HCT116 (cell line): Measurements from ENCODE around the gene CELF1. TPM values are rescaled to one million over a fixed set of nuclear protein-coding genes. Genes with fewer than 3 reads are reported as not detected.

Source experiments
- ATAC-seq: fragments of 200-7000 bp; cut with Tn5 transposase; 2 replicates; pipeline ENCODE4 v1.9.1; 2020; ENCODE audit warnings: mild to moderate bottlenecking, moderate library complexity
- BruUV-seq: library from RNA; stranded (reverse); fragments of 400-500 nt; replicated peaks from 2 replicates; lab custom pipeline; 2021; lab: Mats Ljungman, UMichigan
- CTCF ChIA-PET: fragments of 300-600 bp; sonication (Branson Sonifier 250); formaldehyde crosslinking; loops from one replicate; lab custom pipeline; 2021; ENCODE audit warnings: antibody characterized with exemption; lab: Charles Lee
- POLR2A ChIA-PET: fragments of 300-600, 350-600 bp; sonication (Branson Sonifier 250); formaldehyde crosslinking; loops from one replicate; lab custom pipeline; 2021; ENCODE audit warnings: antibody characterized with exemption; lab: Charles Lee
- RAD21 ChIA-PET, 2 experiments: fragments of 300-600 bp; sonication (Branson Sonifier 250); formaldehyde crosslinking; loops; one replicate each; lab custom pipeline; 2023; ENCODE audit warnings: low total read pairs in 2 of 2; ENCODE audit not compliant: uncharacterized antibody in 2 of 2, unreplicated experiment in 2 of 2, low non-redundant PET in 1 of 2; lab: Charles Lee
- DNase-seq: peaks from one replicate; pipeline ENCODE4 v3.0.0-alpha.2; 2010; ENCODE audit warnings: low read depth, low spot score
- H2AFZ ChIP-seq: fragments of 200-600 bp; shearing (Covaris generic), sonication (generic); 2 replicates; pipeline ENCODE4 v1.6.1; 2017; ENCODE audit warnings: low read depth, mixed run types, mixed read lengths, antibody characterized with exemption, low read length; ENCODE audit not compliant: poor library complexity, severe bottlenecking
- H3K27ac ChIP-seq: 2 replicates; pipeline ENCODE4 v1.5.1; 2012; ENCODE audit warnings: low read depth, low read length
- H3K27me3 ChIP-seq: fragments of 200-600 bp; sonication (generic); 2 replicates; pipeline ENCODE4 v1.6.1; 2016; ENCODE audit warnings: mixed run types, low read length, mixed read lengths; ENCODE audit not compliant: insufficient read depth
- H3K36me3 ChIP-seq, 2 experiments: fragments of 200-500 bp in 1 of 2; fragments of 200-600 bp in 1 of 2; sonication (Bioruptor generic) in 1 of 2; sonication (generic) in 1 of 2; 2 replicates each; pipeline versions ENCODE4 v1.5.1 to v1.6.1; 2014 to 2016; ENCODE audit warnings: low read length in 2 of 2, inconsistent platforms in 1 of 2, mixed read lengths in 1 of 2, mixed run types in 1 of 2; ENCODE audit not compliant: insufficient read depth in 2 of 2, control insufficient read depth in 1 of 2
- H3K4me1 ChIP-seq, 2 experiments: fragments of 200-600 bp in 1 of 2; sonication (generic) in 1 of 2; 2 replicates each; pipeline versions ENCODE4 v1.5.1 to v1.6.1; 2012 to 2017; ENCODE audit warnings: low read length in 2 of 2, inconsistent platforms in 1 of 2, mild to moderate bottlenecking in 1 of 2, mixed read lengths in 1 of 2, mixed run types in 1 of 2, moderate library complexity in 1 of 2; ENCODE audit not compliant: insufficient read depth in 2 of 2, control insufficient read depth in 1 of 2
- H3K4me2 ChIP-seq: fragments of 200-600 bp; sonication (generic); 2 replicates; pipeline ENCODE4 v1.6.1; 2017; ENCODE audit warnings: mixed run types, low read length, mixed read lengths
- H3K4me3 ChIP-seq, 2 experiments: fragments of 200-600 bp in 1 of 2; sonication (generic) in 1 of 2; replicated peaks in 1 of 2; 2 replicates each; pipeline ENCODE4 v1.5.1; 2011 to 2016; ENCODE audit warnings: low read length in 2 of 2, control low read depth in 1 of 2, low read depth in 1 of 2, mild to moderate bottlenecking in 1 of 2, mixed read lengths in 1 of 2, mixed run types in 1 of 2
- H3K79me2 ChIP-seq: fragments of 200-600 bp; sonication (generic); 2 replicates; pipeline ENCODE4 v1.6.1; 2017; ENCODE audit warnings: mild to moderate bottlenecking, mixed run types, low read length, moderate library complexity, mixed read lengths; ENCODE audit not compliant: insufficient read depth
- H3K9ac ChIP-seq: fragments of 200-600 bp; sonication (generic); 2 replicates; pipeline ENCODE4 v1.6.1; 2016; ENCODE audit warnings: low read length, mixed read lengths
- H3K9me2 ChIP-seq: fragments of 200-600 bp; sonication (generic), shearing (Covaris generic); 2 replicates; pipeline ENCODE4 v1.6.1; 2017; ENCODE audit warnings: mixed run types, mild to moderate bottlenecking, moderate library complexity; ENCODE audit not compliant: insufficient read depth
- H3K9me3 ChIP-seq, 2 experiments: fragments of 200-500 bp in 1 of 2; fragments of 200-600 bp in 1 of 2; sonication (Bioruptor generic) in 1 of 2; sonication (generic) in 1 of 2; 2 replicates each; pipeline ENCODE4 v1.6.1; 2014 to 2017; ENCODE audit warnings: low read length in 2 of 2, mixed read lengths in 2 of 2, inconsistent platforms in 1 of 2, low read depth in 1 of 2, mild to moderate bottlenecking in 1 of 2, mixed run types in 1 of 2, moderate library complexity in 1 of 2; ENCODE audit not compliant: control insufficient read depth in 1 of 2, insufficient read depth in 1 of 2
- H4K20me1 ChIP-seq: fragments of 200-600 bp; sonication (generic), shearing (Covaris generic); 2 replicates; pipeline ENCODE4 v1.6.1; 2017; ENCODE audit warnings: mixed run types, mild to moderate bottlenecking, moderate library complexity; ENCODE audit not compliant: insufficient read depth
- ATF3 ChIP-seq: IDR thresholded peaks from 2 replicates; pipeline ENCODE4 v1.6.1; 2012
- CBX3 ChIP-seq: IDR thresholded peaks from 2 replicates; pipeline ENCODE4 v1.6.1; 2012; ENCODE audit warnings: low read depth
- CEBPB ChIP-seq: IDR thresholded peaks from 2 replicates; pipeline ENCODE4 v1.6.1; 2012; ENCODE audit warnings: low read depth
- CTCF ChIP-seq, 3 experiments: fragments of 200-600 bp in 1 of 3; sonication (generic) in 1 of 3; IDR thresholded peaks in 2 of 3; conservative IDR thresholded peaks in 1 of 3; 2 replicates each; pipeline ENCODE4 v1.5.1; 2012 to 2017; ENCODE audit warnings: low read depth in 2 of 3, low read length in 2 of 3, antibody characterized with exemption in 1 of 3, borderline replicate concordance in 1 of 3, control low read depth in 1 of 3, mild to moderate bottlenecking in 1 of 3, mixed read lengths in 1 of 3, mixed run types in 1 of 3, moderate library complexity in 1 of 3; ENCODE audit not compliant: insufficient read depth in 1 of 3
- EGR1 ChIP-seq: IDR thresholded peaks from 2 replicates; pipeline ENCODE4 v1.6.1; 2012; ENCODE audit warnings: low read depth
- ELF1 ChIP-seq: IDR thresholded peaks from 2 replicates; pipeline ENCODE4 v1.6.1; 2012; ENCODE audit warnings: low read depth, borderline replicate concordance
- EZH2phosphoT487 ChIP-seq: fragments of 200-600 bp; IDR thresholded peaks from 2 replicates; pipeline ENCODE4 v1.6.1; 2018; ENCODE audit warnings: antibody characterized with exemption, borderline replicate concordance
- FOSL1 ChIP-seq: IDR thresholded peaks from 2 replicates; pipeline ENCODE4 v1.6.1; 2012; ENCODE audit warnings: low read depth
- JUND ChIP-seq: IDR thresholded peaks from 2 replicates; pipeline ENCODE4 v1.6.1; 2012
- MAX ChIP-seq: IDR thresholded peaks from 2 replicates; pipeline ENCODE4 v1.6.1; 2012
- POLR2A ChIP-seq: IDR thresholded peaks from 2 replicates; pipeline ENCODE4 v1.7.0; 2011; ENCODE audit warnings: borderline replicate concordance; ENCODE audit not compliant: insufficient read depth, insufficient read length; ENCODE audit errors: extremely low read depth
- RAD21 ChIP-seq: IDR thresholded peaks from 2 replicates; pipeline ENCODE4 v1.6.1; 2012; ENCODE audit warnings: low read depth, mild to moderate bottlenecking
- SIN3A ChIP-seq: IDR thresholded peaks from 2 replicates; pipeline ENCODE4 v1.6.1; 2012; ENCODE audit warnings: low read depth
- SP1 ChIP-seq: IDR thresholded peaks from 2 replicates; pipeline ENCODE4 v1.6.1; 2012; ENCODE audit warnings: low read depth
- SRF ChIP-seq: IDR thresholded peaks from 2 replicates; pipeline ENCODE4 v1.6.1; 2012; ENCODE audit warnings: low read depth
- ZBTB33 ChIP-seq: IDR thresholded peaks from 2 replicates; pipeline ENCODE4 v1.6.1; 2011; ENCODE audit warnings: mild to moderate bottlenecking, low read length, moderate library complexity; ENCODE audit not compliant: insufficient replicate concordance; ENCODE audit errors: extremely low read depth
- ZNF274 ChIP-seq: fragments of 200-500 bp; sonication (Bioruptor generic); IDR thresholded peaks from 2 replicates; pipeline ENCODE4 v1.6.1; 2014; ENCODE audit warnings: mild to moderate bottlenecking, low read depth, low read length, inconsistent platforms
- intact Hi-C: fragments of 100-400 bp; cut with micrococcal nuclease; formaldehyde crosslinking; loops from 2 replicates; pipeline ENCODE4 v1.10.0; 2022
- total RNA-seq: library from RNA; stranded (reverse); gene quantifications from one replicate; pipeline ENCODE4 v1.2.1, GENCODE V29; 2021; ENCODE audit not compliant: unreplicated experiment

CELF1 gene
- total RNA-seq, 1 experiment from 2014 or later = 133 TPM

GRCh38 chr11:47488111-47488510 lies 64.8 kb downstream of the CELF1 start:
- H2AFZ ChIP-seq = no peak overlapping the region
- ChIA-PET CTCF (no interaction called here), RAD21 (no interaction called here), POLR2A (no interaction called here)
- TF ChIP-seq MAX (no peak), FOSL1 (no peak), ATF3 (no peak), CEBPB (no peak), CBX3 (no peak), ZNF274 (no peak), POLR2A (no peak), EGR1 (no peak), JUND (no peak), RAD21 (no peak)
- no TSS peak for BruUV-seq
- no peaks in the 10 kb centered on the region for H3K9me3 ChIP-seq
- H3K9me2 ChIP-seq = no peaks in the 10 kb centered on the region
- peaks cover 58% of the 10 kb centered on the region for H3K79me2 ChIP-seq
- H4K20me1 ChIP-seq = 0 out of 2 replicates have a peak, but pooled peaks cover 14% of the 10 kb centered on the region
- no peak overlapping the region for H3K9ac ChIP-seq
- H3K27me3 ChIP-seq = no peaks in the 10 kb centered on the region
- no peak for ATAC-seq
- H3K36me3 ChIP-seq = peaks cover 29 to 37% of the 10 kb centered on the region in 2 experiments; a peak in 3 of 4 replicates
- H3K4me1 ChIP-seq = no peaks in the 10 kb centered on the region
- no peak for DNase-seq
- no peak overlapping the region for H3K4me2 ChIP-seq
- intact Hi-C loops = no loop called here
- H3K4me3 ChIP-seq = no peak overlapping the region
- no peak overlapping the region for H3K27ac ChIP-seq

- no TSS peak for BruUV-seq
- Histone ChIP-seq H2AFZ (no peak overlapping the region), H3K4me3 (no peak overlapping the region), H3K79me2 (peaks cover 54% of the 10 kb centered on the region), H3K27me3 (no peaks in the 10 kb centered on the region), H4K20me1 (0 out of 2 replicates have a peak, but pooled peaks cover 14% of the 10 kb centered on the region), H3K4me1 (no peaks in the 10 kb centered on the region), H3K27ac (no peak overlapping the region), H3K9me2 (no peaks in the 10 kb centered on the region), H3K36me3 (peaks cover 35 to 42% of the 10 kb centered on the region in 2 experiments; a peak in 3 of 4 replicates), H3K4me2 (no peak overlapping the region), H3K9ac (no peak overlapping the region), H3K9me3 (no peaks in the 10 kb centered on the region)
- intact Hi-C loops = no loop called here
- ATAC-seq (no peak), DNase-seq (no peak)
- ChIA-PET RAD21 (no interaction called here), POLR2A (no interaction called here), CTCF (no interaction called here)
- TF ChIP-seq CEBPB = no peak
- TF ChIP-seq ELF1 = no peak
- TF ChIP-seq SIN3A = no peak
- TF ChIP-seq EZH2phosphoT487 = no peak
- TF ChIP-seq ZNF274 = no peak
- TF ChIP-seq ATF3 = no peak
- TF ChIP-seq ZBTB33 = no peak
- no peak for TF ChIP-seq SP1
- no peak for TF ChIP-seq CBX3
- no peak for TF ChIP-seq CTCF (IDR thresholded peaks at IDR 0.05 in 2 of 3, conservative IDR thresholded peaks at IDR 0.05 in 1 of 3; ENCODE audit: borderline replicate concordance in 1 of 3, insufficient read depth in 1 of 3, low read depth in 2 of 3, low read length in 2 of 3)
- no peak for TF ChIP-seq SRF
- no peak for TF ChIP-seq MAX
Observed at GRCh38 chr11:47487421-47487820, 65.5 kb downstream of the CELF1 start.
